Measurements from ENCODE around the gene TTLL9. TPM values are rescaled to one million over a fixed set of nuclear protein-coding genes. Genes with fewer than 3 reads are reported as not detected.

TTLL9 gene
- total RNA-seq = 0.06 and 0.13 TPM in 2 replicates

GRCh38 chr20:31869942-31870725 is at the start of gene TTLL9, which contains the start of gene DUSP15:
Gene TTLL9, plus strand, starts transcription at chr20:31870634. Its CDS starts 493 bp downstream, at chr20:31871127.
Gene DUSP15, minus strand, starts transcription at chr20:31870527. Its CDS starts 190 bp downstream, at chr20:31870337.

GRCh38 chr20:31845300-31845863 is 25.1 kb upstream of the TTLL9 start, which contains the start of gene FOXS1:
Gene FOXS1, minus strand, starts transcription at chr20:31845604. Its CDS starts 62 bp downstream, at chr20:31845542.

GRCh38 chr20:31951530-31952453 is 81.4 kb downstream of the TTLL9 start, which contains the start of gene PDRG1:
Gene PDRG1, minus strand, starts transcription at chr20:31952046. Its CDS starts 85 bp downstream, at chr20:31951961.

GRCh38 chr20:31967830-31968249 is 97.4 kb downstream of the TTLL9 start, which contains the start of gene XKR7:
Gene XKR7, plus strand, starts transcription at chr20:31968151. Its CDS starts 25 bp downstream, at chr20:31968176.

Other genes starting within 250 kb of the TTLL9 start
- not detected in 2 replicates for gene COX4I2, start 232.7 kb upstream of the TTLL9 start, total RNA-seq
- gene BCL2L1, start 147.8 kb upstream of the TTLL9 start, total RNA-seq = 75.4 and 101 TPM in 2 replicates
- gene TPX2, start 131.3 kb upstream of the TTLL9 start, total RNA-seq = 37.1 and 41.0 TPM in 2 replicates
- 0.13 and 0.19 TPM in 2 replicates for gene MYLK2, start 51.3 kb upstream of the TTLL9 start, total RNA-seq
- 8.9 and 15.7 TPM in 2 replicates for gene FOXS1, start 25.0 kb upstream of the TTLL9 start, total RNA-seq
- gene DUSP15, start 107 bp upstream of the TTLL9 start, total RNA-seq = 1.6 and 2.5 TPM in 2 replicates
- 4.8 and 5.3 TPM in 2 replicates for gene PDRG1, start 81.4 kb downstream of the TTLL9 start, total RNA-seq
- gene XKR7, start 97.5 kb downstream of the TTLL9 start, total RNA-seq = not detected in 2 replicates
- 0.37 and 0.53 TPM in 2 replicates for gene CCM2L, start 139.8 kb downstream of the TTLL9 start, total RNA-seq
- not detected in 2 replicates for gene HCK, start 181.6 kb downstream of the TTLL9 start, total RNA-seq
- 24.3 TPM in 2 replicates for gene TM9SF4, start 239.1 kb downstream of the TTLL9 start, total RNA-seq

Measured in aortic smooth muscle cell (primary cell).